PC-3 (cell line): Measurements from ENCODE around the gene CACNA1C.

Source experiments
- EZH2phosphoT487 ChIP-seq: fragments of 300-600 bp; sonication (generic); IDR thresholded peaks from 2 replicates; pipeline ENCODE4 v1.6.1; 2018; ENCODE audit warnings: mild to moderate bottlenecking, antibody characterized with exemption, low read length, borderline replicate concordance
- TF ChIP-seq, protein P1 (sequence below): fragments of 300-600 bp; sonication (generic); conservative IDR thresholded peaks from 2 replicates; pipeline ENCODE4 v1.5.1; 2017; ENCODE audit warnings: antibody characterized with exemption, low read depth, mild to moderate bottlenecking, low read length

- TF ChIP-seq, protein P1, sequence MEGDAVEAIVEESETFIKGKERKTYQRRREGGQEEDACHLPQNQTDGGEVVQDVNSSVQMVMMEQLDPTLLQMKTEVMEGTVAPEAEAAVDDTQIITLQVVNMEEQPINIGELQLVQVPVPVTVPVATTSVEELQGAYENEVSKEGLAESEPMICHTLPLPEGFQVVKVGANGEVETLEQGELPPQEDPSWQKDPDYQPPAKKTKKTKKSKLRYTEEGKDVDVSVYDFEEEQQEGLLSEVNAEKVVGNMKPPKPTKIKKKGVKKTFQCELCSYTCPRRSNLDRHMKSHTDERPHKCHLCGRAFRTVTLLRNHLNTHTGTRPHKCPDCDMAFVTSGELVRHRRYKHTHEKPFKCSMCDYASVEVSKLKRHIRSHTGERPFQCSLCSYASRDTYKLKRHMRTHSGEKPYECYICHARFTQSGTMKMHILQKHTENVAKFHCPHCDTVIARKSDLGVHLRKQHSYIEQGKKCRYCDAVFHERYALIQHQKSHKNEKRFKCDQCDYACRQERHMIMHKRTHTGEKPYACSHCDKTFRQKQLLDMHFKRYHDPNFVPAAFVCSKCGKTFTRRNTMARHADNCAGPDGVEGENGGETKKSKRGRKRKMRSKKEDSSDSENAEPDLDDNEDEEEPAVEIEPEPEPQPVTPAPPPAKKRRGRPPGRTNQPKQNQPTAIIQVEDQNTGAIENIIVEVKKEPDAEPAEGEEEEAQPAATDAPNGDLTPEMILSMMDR, result no peak
- no peak for TF ChIP-seq EZH2phosphoT487
These were observed 326.1 kb downstream of the CACNA1C start for GRCh38 chr12:2378835-2379330.
